ENCODE data around the gene SCARF1. TPM values are rescaled to one million over a fixed set of nuclear protein-coding genes. Genes with fewer than 3 reads are reported as not detected.
A peak's percentile ranks its signal among the peaks of the same experiment; 100 is the strongest.

SCARF1 gene
- polyA plus RNA-seq, 3 donors: 5.2 to 23.4 (median 6.3) TPM

- Histone ChIP-seq H3K4me2 (replicated peaks; ENCODE audit: extremely low read depth, low read length, poor library complexity, severe bottlenecking) (no peak overlapping the region), H3K27me3 (ENCODE audit: control insufficient read depth in 2 of 2, insufficient read depth in 2 of 2, low read length in 2 of 2) (no peaks in the 10 kb centered on the region), H3K27ac (ENCODE audit: low read depth in 1 of 2, low read length in 2 of 2) (no peak overlapping the region), H3K79me2 (ENCODE audit: insufficient read depth, low read length) (peaks cover 23% of the 10 kb centered on the region), H3K36me3 (replicated peaks in 1 of 2; ENCODE audit: control insufficient read depth in 1 of 2, insufficient read depth in 2 of 2, low read length in 2 of 2) (peaks cover 61 to 82% of the 10 kb centered on the region in 2 donors), H3K4me1 (ENCODE audit: control insufficient read depth in 1 of 2, insufficient read depth in 2 of 2, low read length in 2 of 2) (peaks cover 54 to 55% of the 10 kb centered on the region in 2 donors), H2AFZ (ENCODE audit: insufficient read depth, low read depth, low read length, poor library complexity, severe bottlenecking) (no peak overlapping the region), H3K9ac (ENCODE audit: insufficient read depth, low read length, poor library complexity, severe bottlenecking) (no peak overlapping the region), H3K9me3 (replicated peaks in 1 of 2; ENCODE audit: control insufficient read depth in 1 of 2, insufficient read depth in 1 of 2, low read length in 2 of 2) (peaks cover 8 to 11% of the 10 kb centered on the region in 2 donors), H3K4me3 (replicated peaks in 1 of 3; ENCODE audit: low read depth in 2 of 3, low read length in 3 of 3) (no peak overlapping the region), H4K20me1 (ENCODE audit: insufficient read depth, low read length) (peaks cover 9% of the 10 kb centered on the region)
- Mint-ChIP-seq H3K27me3 (ENCODE audit: low read depth in 3 of 3) (peaks cover 0 to 5% (median 4%) of the 10 kb centered on the region in 3 donors), H3K4me1 (peaks cover 44% of the 10 kb centered on the region), H3K9me3 (peaks cover 3 to 18% (median 9%) of the 10 kb centered on the region in 7 donors), H3K27ac (peak overlapping the region; percentile 37 to 87 (median 81)), H3K4me3 (peak overlapping the region in 1 of 2 donors; percentile 60), H3K36me3 (peaks cover 68 to 89% of the 10 kb centered on the region in 2 donors)
- intact Hi-C loops (cut with micrococcal nuclease): loop anchor here in 1 of 2 donors (5.0 kb wide), 1 partner anchor 33 kb away; no protein-coding TSS in a partner anchor
- DNase-seq: peak in 1 of 3 donors; percentile 36
- TF ChIP-seq CTCF (IDR thresholded peaks at IDR 0.05): no peak
- 37% methylated on average over 28 of the region's 35 CpGs for WGBS (ENCODE audit: insufficient coverage)
Observed at GRCh38 chr17:1604831-1605528, 40.6 kb downstream of the SCARF1 start.

- Histone ChIP-seq H3K36me3 (replicated peaks in 1 of 2; ENCODE audit: control insufficient read depth in 1 of 2, insufficient read depth in 2 of 2, low read length in 2 of 2) (peaks cover 52 to 83% of the 10 kb centered on the region in 2 donors), H3K4me3 (replicated peaks in 1 of 3; ENCODE audit: low read depth in 2 of 3, low read length in 3 of 3) (no peak overlapping the region), H4K20me1 (ENCODE audit: insufficient read depth, low read length) (peaks cover 30% of the 10 kb centered on the region), H3K79me2 (ENCODE audit: insufficient read depth, low read length) (peaks cover 14% of the 10 kb centered on the region), H2AFZ (ENCODE audit: insufficient read depth, low read depth, low read length, poor library complexity, severe bottlenecking) (no peak overlapping the region), H3K9me3 (replicated peaks in 1 of 2; ENCODE audit: control insufficient read depth in 1 of 2, insufficient read depth in 1 of 2, low read length in 2 of 2) (peaks cover 8 to 11% of the 10 kb centered on the region in 2 donors), H3K9ac (ENCODE audit: insufficient read depth, low read length, poor library complexity, severe bottlenecking) (no peak overlapping the region), H3K27me3 (ENCODE audit: control insufficient read depth in 2 of 2, insufficient read depth in 2 of 2, low read length in 2 of 2) (no peaks in the 10 kb centered on the region), H3K4me2 (replicated peaks; ENCODE audit: extremely low read depth, low read length, poor library complexity, severe bottlenecking) (no peak overlapping the region), H3K4me1 (ENCODE audit: control insufficient read depth in 1 of 2, insufficient read depth in 2 of 2, low read length in 2 of 2) (peaks cover 20 to 22% of the 10 kb centered on the region in 2 donors), H3K27ac (ENCODE audit: low read depth in 1 of 2, low read length in 2 of 2) (no peak overlapping the region)
- intact Hi-C loops (cut with micrococcal nuclease): no loop called here
- Mint-ChIP-seq H3K4me1 (peaks cover 13% of the 10 kb centered on the region), H3K4me3 (no peak overlapping the region), H3K27ac (peak overlapping the region in 2 of 7 donors; percentile 21 to 26), H3K27me3 (ENCODE audit: low read depth in 3 of 3) (peaks cover 0 to 5% (median 4%) of the 10 kb centered on the region in 3 donors), H3K36me3 (peaks cover 70 to 87% of the 10 kb centered on the region in 2 donors), H3K9me3 (peaks cover 3 to 18% (median 9%) of the 10 kb centered on the region in 7 donors)
- no peak for DNase-seq
- 98% methylated on average over 14 of the region's 14 CpGs for WGBS (ENCODE audit: insufficient coverage)
- TF ChIP-seq CTCF (IDR thresholded peaks at IDR 0.05): no peak
Observed at GRCh38 chr17:1601571-1601970, 44.0 kb downstream of the SCARF1 start.

Measured in CD14-positive monocyte (primary cell).